ENCODE data around the gene NEFH. TPM values are rescaled to one million over a fixed set of nuclear protein-coding genes. Genes with fewer than 3 reads are reported as not detected.

NEFH gene
- total RNA-seq, 1 donor from 2014 or later = 5.2 TPM

DNA sequence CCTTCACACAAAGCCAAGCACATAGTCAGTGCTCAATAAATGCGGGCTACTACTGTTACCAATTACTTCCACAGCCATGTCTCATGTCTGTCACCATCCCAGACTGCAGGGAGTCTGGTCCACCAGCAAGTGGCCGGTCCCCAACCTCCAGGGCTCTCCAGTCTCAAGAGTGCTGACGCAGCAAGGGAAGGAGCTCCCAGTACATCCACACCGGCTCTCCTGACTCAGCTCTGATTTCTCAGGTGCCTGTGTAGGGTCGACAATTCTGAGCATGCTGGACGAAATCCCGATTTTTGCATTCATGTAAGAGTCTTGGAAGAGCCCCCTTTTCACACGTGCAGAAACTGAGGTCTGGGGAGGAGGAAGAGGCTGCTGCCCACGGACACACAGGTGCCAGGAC is 10.3 kb upstream of the NEFH start:
- no peaks in the 10 kb centered on the region for H3K36me3 ChIP-seq (ENCODE audit: control insufficient read depth, insufficient read depth, low read length)
- TF ChIP-seq CTCF (IDR thresholded peaks at IDR 0.05; ENCODE audit: insufficient read depth, low read length, poor library complexity, severe bottlenecking) = no peak
- H3K27me3 ChIP-seq (ENCODE audit: control insufficient read depth, insufficient read depth, low read length) = peaks cover 40% of the 10 kb centered on the region
- DNase-seq (ENCODE audit: low read depth) = no peak
- no peak overlapping the region for H3K4me3 ChIP-seq (ENCODE audit: low read depth, low read length)

GRCh38 chr22:29470159-29470855 is 9.7 kb upstream of the NEFH start:
- TF ChIP-seq CTCF (IDR thresholded peaks at IDR 0.05; ENCODE audit: insufficient read depth, low read length, poor library complexity, severe bottlenecking) = peak; percentile 94
- no peaks in the 10 kb centered on the region for H3K36me3 ChIP-seq (ENCODE audit: control insufficient read depth, insufficient read depth, low read length)
- peaks cover 42% of the 10 kb centered on the region for H3K27me3 ChIP-seq (ENCODE audit: control insufficient read depth, insufficient read depth, low read length)
- H3K4me3 ChIP-seq (ENCODE audit: low read depth, low read length) = peak overlapping the region; percentile 36
- DNase-seq (ENCODE audit: low read depth) = no peak

DNA sequence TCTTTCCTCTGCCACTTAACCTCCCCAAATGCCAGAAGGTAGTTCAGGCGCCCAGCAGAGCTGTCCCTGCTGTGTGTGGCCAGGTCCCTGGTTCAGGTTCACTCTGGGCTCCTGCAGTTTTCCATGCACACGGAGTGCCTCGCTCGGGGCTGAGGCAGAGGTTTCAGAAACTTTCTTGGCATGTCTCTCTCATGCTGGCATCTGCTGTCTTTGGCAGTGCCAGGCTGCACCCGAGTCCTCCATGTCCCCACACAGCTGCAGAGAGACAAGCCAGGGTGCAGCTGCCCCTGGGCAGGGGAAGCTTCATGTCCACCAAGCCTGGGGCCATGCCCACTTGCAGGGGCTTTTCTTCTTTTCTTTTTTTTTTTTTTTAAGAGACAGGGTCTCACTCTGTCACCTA is 7.0 kb upstream of the NEFH start:
- TF ChIP-seq CTCF (IDR thresholded peaks at IDR 0.05; ENCODE audit: insufficient read depth, low read length, poor library complexity, severe bottlenecking) = no peak
- H3K27me3 ChIP-seq (ENCODE audit: control insufficient read depth, insufficient read depth, low read length) = peaks cover 50% of the 10 kb centered on the region
- no peak for DNase-seq (ENCODE audit: low read depth)
- no peak overlapping the region for H3K4me3 ChIP-seq (ENCODE audit: low read depth, low read length)
- H3K36me3 ChIP-seq (ENCODE audit: control insufficient read depth, insufficient read depth, low read length) = no peaks in the 10 kb centered on the region

GRCh38 chr22:29475550-29475949 is 4.5 kb upstream of the NEFH start:
- Histone ChIP-seq H3K4me3 (ENCODE audit: low read depth, low read length) (no peak overlapping the region), H3K27me3 (ENCODE audit: control insufficient read depth, insufficient read depth, low read length) (peaks cover 58% of the 10 kb centered on the region), H3K36me3 (ENCODE audit: control insufficient read depth, insufficient read depth, low read length) (no peaks in the 10 kb centered on the region)
- DNase-seq (ENCODE audit: low read depth) = no peak
- TF ChIP-seq CTCF (IDR thresholded peaks at IDR 0.05; ENCODE audit: insufficient read depth, low read length, poor library complexity, severe bottlenecking) = no peak

DNA sequence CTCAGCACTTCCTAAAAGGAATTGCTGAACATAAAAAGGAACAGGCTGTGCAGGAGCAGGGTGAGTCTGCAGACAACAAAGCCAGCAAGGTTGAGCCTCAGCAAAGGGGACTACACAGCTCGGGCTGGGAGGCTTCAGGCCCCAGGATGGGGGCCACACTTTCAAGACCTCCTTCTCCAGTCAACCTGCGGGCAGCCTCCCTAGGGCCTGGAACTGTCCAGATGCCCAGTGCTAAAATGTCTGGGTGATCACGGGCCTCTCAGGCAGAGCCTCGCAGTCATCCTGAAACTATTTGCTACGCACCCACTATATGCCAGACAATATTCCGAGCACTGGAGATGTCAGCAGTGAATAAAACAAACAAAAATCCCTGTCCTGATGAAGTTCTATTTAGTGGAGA is 3.9 kb upstream of the NEFH start:
- TF ChIP-seq CTCF (IDR thresholded peaks at IDR 0.05; ENCODE audit: insufficient read depth, low read length, poor library complexity, severe bottlenecking) = no peak
- no peaks in the 10 kb centered on the region for H3K36me3 ChIP-seq (ENCODE audit: control insufficient read depth, insufficient read depth, low read length)
- peaks cover 58% of the 10 kb centered on the region for H3K27me3 ChIP-seq (ENCODE audit: control insufficient read depth, insufficient read depth, low read length)
- no peak overlapping the region for H3K4me3 ChIP-seq (ENCODE audit: low read depth, low read length)
- no peak for DNase-seq (ENCODE audit: low read depth)

- H3K27me3 ChIP-seq (ENCODE audit: control insufficient read depth, insufficient read depth, low read length) = peaks cover 74% of the 10 kb centered on the region
- no peak for TF ChIP-seq CTCF (IDR thresholded peaks at IDR 0.05; ENCODE audit: insufficient read depth, low read length, poor library complexity, severe bottlenecking)
Observed at GRCh38 chr22:29477723-29478318, 2.2 kb upstream of the NEFH start.

More at GRCh38 chr22:29477723-29478318, 2.2 kb upstream of the NEFH start:
- H3K36me3 ChIP-seq (ENCODE audit: control insufficient read depth, insufficient read depth, low read length) = no peaks in the 10 kb centered on the region
- DNase-seq (ENCODE audit: low read depth) = no peak
- H3K4me3 ChIP-seq (ENCODE audit: low read depth, low read length) = no peak overlapping the region

Data from kidney epithelial cell (primary cell).